GM19372 (cell line): ENCODE results near the gene LRRC4C.
A peak's percentile ranks its signal among the peaks of the same experiment; 100 is the strongest.

ENCODE experiments used
- ATAC-seq: cut with Tn5 transposase; IDR thresholded peaks from one replicate; pipeline ENCODE4 v1.9.1; 2021; ENCODE audit warnings: mild to moderate bottlenecking, low read depth, moderate library complexity; ENCODE audit not compliant: unreplicated experiment

LRRC4C gene

DNA sequence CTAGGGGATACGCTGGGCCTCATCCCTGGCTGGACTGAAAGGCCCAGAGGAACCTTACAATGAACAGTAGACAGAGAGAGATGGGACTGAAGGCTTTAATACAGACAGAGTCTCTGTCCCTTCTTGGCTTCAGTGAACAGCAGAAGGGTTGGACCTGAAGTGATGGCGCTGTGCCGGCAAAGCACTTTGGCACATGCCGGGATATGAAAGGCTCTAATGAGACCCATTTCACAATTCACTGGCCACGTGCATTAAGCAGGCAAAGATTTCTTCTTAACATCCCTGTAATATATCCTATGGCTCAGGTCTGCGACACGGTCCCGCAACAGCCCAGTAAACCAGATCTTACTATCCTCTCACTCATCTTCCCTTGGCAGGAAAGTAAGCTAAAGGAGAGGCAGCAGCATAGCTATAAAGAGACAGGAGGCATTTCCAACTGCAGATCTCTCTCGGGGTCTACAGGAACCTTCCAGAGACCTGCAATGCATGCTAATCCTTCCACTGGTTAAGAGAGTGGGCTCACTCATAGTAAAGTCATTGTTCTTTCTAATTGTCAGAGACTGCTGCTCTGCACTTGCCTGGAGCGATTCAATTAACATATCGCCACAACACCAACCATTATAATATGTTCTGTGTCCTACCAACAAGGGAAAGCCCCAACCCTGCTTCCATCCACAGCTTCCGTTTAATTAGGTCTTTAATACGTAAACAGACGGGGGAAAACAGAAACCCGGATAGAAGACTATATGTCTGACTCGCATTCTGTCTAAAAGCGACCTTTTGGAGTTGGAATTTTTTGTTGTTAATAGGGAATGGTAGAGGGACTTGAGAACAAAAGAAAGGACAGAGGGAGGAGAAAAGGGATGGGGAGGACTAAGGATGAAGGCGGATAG, 1179.0 kb downstream of the LRRC4C start:
- ATAC-seq, result no peak

DNA sequence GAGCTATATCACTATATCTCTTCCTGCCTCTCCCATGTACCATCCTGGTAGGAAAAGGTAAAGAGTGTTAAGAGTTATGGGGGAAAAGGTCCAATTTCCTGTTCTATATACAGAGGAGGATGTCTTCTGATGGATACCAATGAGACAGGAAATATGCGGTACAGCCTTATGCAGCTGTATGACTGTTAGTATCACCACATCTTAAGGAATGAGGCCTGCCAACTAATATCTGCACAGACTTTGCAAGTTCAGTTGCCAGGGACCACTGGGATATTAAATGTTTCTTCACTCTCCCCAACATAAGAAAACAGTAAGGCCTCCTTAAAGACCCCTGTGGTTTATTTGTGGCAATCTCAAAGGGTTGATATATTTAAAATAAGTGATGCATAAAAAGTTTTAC, 1182.5 kb downstream of the LRRC4C start:
- ATAC-seq, result no peak

DNA sequence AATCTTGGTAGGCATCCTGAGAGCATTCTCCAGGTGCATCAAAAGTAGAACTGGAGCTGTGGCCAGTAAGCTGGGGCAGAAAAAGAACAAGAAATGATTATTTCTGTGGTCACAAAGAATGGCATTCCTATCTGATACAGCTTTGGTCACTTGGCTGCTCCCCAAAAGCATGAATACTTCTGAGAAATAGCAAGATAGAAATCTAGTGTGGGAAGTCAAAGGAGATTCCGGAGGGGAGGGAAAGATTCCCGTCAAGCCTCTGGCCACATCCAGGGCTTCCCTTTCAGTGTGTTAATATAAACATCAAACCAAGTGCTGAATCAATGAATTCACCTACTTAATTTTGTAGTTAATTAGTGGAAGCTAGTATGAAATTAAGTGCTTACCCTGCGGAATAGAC, 1185.4 kb downstream of the LRRC4C start:
- ATAC-seq, result no peak

DNA sequence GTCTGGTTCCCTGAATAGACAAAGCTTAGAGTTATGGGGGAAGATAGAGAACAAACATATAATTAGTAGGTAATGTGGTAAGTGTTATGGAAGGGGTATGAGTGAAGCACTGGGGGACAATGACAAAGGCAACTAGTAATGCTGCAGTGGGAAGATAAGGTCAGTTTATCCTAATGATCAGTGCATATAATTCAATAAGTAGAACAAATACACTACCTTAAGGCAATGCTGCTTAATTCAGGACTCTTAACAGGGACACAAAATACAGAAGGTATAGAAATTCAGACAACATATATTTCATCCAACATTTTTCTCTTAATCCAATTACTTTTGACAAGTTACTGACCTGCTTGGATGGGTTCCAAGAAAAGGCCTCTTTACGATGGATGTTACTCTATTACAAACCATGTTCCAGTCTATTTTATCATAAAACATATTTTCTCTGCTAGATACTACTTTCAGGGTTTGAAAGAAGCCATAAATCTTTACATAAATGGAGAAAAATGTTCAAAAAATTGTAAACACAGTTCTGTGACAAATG, 1186.2 kb downstream of the LRRC4C start:
- no peak for ATAC-seq

DNA sequence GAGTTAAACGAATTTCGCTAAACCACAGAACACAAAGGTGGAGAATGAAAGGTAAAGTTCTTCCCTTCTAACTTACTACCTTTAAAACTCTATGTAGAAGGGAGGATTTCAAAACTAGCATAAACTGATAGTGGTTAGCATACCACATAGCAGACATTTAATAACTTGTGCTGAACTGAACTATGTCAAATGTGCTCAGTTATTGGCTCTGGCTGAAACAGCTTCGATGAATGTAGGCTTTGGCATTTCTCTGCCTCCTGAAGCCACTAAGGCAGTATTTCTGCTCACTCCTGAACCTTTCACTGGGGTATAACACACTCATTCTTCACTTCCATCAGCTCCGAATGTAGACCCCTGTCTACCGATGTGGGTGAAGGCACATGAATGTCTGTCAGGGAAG, 1188.1 kb downstream of the LRRC4C start:
- no peak for ATAC-seq

DNA sequence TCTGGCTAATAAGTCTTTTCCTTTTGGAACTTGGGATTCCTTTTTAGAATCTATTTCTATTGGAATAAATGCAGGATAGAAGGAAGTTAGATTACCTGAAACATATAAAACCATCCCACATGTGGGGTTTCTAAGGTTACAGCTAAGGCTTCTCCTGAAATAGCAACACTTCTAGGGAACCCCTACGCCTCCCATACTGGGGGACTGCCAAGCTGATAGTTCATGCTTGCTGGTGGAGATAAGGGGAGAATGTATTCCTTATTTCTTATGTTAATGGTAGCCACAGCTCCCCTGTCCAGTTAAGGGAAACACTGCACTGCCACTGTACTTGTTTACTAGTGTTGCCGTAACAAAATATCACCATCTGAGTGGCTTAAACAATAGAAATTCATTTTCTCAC, 1189.6 kb downstream of the LRRC4C start:
- ATAC-seq, result no peak

DNA sequence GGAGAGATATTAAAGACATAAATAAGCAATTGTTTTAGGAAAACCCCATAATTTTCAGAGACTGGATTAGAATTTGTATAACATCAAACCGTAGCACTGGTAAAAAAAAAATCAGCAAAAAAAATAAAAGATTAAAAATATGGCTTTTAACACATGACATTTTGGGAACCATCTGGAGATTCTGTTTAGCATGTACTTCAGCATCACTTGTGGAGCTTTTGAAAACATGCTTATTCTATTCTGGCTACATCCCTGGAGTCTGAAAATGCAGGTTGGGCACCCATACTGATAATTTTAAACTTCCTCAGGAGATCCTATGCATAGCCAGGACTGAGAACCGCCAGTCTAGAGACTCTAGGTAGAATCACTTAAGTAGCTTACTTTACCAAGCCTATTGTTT, 1190.9 kb downstream of the LRRC4C start:
- no peak for ATAC-seq

DNA sequence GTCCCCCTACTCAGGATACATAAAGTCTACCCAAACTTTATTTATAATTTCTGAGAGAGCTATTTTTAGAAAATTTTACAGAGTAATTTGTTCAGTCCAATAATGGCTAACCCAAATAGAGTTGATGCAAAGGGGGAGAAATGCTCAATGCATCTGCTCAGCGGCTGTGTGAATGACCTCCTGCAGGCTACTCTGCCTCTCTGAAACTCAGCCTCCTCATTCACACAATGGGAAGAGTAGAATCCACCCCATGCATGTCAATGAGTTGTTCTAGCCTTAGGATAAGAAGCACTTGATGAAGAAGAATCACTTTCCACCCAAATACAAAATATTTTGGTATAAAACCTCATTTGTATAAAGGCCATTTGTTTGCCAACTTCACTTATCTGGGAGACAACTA, 1204.0 kb downstream of the LRRC4C start:
- no peak for ATAC-seq

DNA sequence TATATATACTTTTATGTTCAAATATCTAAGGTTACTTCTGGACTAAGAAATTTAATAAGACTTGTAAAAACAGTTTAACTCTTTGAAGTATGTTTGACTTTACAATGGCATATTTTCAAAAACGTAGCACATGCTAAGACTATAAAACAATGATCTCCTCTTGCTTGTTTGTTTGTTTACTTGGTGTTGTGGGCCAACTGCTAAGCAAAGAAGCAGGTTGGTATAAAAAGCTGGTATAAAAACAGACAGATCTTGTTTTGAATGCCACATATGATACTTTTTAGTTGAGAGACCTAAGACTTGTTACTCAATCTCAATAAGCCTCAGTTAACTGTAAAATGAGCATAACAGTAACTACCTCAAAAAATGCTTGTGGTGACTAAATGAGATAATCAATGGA, 1206.3 kb downstream of the LRRC4C start:
- ATAC-seq, result no peak

DNA sequence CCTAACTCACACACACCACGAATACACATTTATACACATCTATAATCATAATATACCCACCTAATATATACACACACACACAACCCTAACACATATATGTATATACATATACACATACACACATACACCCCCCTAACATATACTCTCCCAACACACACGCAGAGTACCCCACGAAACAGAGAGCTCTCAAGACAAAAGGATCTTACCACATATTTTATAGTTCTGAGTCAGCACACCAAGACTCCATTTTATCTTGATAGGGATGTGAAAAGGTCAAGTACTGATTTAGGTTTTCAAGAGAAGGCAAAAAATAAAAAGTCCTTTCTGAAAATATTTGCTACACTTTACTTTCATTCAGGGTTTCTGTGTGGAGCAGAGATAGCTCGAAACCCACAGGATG, 1207.2 kb downstream of the LRRC4C start:
- ATAC-seq, result no peak

DNA sequence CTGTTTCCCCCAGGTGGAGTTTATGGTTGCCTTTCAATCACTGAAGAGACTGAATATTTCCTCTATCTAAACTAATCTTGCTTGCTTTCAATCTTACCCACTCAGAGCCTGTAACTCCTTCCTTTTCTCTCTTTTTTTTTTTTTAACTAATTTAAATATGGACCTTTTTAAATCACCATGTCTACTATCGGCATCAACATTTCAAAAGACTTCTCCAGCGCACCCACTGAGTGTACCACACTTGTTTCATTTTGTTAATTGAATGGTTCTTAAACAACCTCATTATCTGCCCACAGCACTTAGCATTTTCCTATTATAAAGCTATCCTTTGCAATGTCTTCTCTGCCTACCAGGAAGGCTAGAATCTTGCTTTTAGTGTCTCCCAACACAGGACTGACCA, 1212.5 kb downstream of the LRRC4C start:
- no peak for ATAC-seq

DNA sequence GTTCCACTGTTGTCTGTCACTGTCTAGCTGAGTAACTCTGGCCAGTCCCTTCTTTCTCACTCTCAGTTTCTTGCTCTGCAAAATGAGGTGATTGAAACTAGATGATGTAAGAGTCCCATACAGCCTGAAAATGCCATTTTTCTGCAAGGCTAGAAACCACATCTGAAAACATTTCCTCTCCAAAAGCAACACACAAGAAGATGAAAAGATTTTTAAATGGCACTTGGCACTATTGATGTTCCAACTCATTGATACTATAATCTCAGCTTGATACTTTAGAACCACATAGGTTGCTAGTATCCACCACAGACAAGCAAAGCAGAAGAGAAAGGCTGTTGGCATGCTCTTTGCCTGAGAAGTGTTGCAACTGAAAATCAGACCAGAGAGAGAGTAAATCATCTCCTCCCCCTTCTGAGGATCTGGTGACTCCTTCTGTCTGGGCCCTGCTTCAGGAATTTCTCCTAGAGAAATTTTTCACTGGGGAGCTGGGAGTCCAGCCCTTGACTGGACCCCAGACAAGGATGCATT, 1217.9 kb downstream of the LRRC4C start:
- ATAC-seq, result peak; percentile 100

DNA sequence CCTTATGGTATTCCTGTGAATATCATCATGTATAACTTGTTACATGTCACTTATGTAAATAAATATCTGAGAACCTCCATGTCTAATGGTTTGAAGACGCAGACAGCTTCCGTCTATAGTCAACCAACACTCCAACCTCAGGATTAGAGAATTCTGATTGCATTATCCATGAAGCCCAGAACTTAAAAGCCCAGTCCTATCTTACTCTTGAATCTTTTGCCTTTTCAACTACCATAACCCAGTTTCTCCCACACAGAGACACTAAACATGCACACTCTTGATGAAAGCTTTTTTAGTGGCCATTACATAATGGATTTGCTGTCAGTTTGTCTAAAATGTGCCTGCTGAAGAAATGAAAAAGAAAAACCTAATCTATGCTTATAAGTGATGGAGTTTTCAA, 1219.2 kb downstream of the LRRC4C start:
- no peak for ATAC-seq

DNA sequence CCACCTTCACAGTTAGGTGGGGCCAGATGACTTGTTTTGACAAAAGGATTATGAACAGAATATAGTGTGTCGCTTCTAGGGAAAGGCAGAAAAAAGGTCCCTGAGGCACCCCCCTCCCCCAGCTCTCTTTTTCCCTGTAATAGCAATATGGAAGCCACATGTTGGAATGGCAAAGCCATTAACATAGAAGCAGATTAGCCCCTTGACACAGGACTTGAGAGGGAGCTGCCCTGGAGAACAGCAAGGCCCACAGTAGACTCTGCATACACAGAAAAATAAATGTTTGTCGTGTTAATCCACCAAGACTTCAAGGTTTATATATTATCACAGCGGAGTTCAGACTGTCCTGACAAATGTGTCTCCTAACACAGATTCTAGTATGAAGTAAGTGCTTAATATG, 1222.9 kb downstream of the LRRC4C start:
- ATAC-seq, result no peak

DNA sequence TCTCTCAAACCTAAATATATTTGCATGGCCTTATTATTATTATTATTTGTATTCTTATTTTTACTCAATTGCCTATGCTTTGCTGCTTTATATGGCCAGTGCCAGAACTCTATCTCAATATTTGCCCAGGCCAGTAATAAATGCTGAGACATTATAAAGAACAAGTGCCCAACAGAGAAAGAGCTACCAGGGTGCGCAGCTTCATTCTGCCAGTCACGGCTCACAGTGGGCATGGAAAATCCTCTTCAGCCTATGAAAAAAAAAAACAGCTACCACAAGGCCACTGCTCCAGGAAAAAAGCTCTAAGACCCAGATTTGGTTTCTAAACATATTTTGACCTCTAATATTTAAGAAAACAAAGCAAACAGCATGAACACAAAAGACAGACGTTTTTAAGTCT, 1223.6 kb downstream of the LRRC4C start:
- no peak for ATAC-seq

DNA sequence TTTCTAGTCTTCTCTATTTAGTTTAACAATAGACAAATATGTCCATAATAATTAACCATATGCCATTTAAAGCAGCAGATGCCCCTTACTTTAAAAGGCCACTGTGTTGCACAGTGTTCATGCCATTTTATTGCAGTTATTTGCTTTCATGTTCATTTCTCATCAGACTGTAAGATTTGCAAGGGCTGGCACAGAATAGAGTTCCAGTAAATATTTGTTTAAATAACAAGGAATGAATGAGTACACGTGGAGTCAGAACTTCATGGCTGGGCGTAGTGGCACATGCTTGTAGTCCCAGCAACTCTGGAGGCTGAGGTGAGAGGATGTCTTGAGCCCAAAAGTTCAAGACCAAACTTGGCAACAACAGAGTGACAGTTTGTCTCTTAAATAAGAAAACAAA, 1228.6 kb downstream of the LRRC4C start:
- no peak for ATAC-seq

DNA sequence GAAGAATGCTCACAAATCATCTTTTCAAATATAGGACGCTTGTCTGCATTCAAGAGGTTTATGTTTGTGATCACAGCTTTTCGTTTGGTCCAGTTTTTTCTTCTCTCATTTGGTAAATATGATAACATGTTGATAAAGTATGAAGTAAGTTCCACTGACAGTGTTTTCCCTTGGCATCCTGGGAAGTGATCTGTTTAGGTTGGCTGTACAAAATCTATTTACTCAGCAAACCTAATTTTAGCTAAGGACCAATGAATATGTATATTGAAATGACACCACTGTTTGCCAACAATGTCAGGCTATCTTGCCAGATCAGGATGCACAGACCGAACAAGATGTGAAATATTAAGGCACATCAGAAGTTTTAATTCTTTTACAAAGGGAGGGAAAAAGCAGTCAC, 1230.8 kb downstream of the LRRC4C start:
- no peak for ATAC-seq

DNA sequence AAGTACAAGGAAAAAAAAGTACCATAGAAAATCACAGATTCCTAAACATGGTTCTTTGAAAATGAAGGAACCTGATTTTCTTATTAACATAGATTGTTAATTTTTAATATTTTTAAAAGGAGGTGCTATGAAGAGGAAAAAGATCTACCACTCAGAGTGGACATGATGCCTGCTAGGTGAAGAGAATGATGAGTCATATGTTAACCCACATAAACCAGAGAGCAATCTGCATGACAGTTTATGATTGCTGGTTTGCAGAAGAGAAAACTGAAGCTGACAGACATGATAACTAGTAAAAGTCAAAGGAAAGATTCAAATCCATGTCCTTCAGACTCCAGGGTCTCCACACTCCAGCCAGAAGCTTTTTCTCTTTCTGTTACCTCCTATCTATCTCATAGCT, 1231.7 kb downstream of the LRRC4C start:
- peak; percentile 95 for ATAC-seq

DNA sequence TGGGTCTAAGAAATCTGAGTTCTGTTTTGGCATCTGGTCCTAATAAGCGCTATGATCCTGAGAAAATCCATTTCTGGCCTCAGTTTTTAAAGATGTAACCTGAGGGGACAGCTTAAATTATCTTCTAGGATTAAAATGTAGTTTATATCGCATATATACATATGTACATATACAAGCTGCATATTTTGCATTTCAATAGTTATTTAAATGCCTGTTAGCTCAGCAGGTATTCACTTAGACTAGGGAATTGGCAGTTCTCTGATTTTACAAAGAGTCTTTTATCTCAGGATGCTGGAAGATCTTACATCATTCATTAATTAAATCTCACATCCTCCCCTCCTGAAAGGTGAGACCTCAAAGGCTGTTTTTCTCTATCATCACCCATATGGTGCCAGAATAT, 1232.8 kb downstream of the LRRC4C start:
- ATAC-seq, result no peak

DNA sequence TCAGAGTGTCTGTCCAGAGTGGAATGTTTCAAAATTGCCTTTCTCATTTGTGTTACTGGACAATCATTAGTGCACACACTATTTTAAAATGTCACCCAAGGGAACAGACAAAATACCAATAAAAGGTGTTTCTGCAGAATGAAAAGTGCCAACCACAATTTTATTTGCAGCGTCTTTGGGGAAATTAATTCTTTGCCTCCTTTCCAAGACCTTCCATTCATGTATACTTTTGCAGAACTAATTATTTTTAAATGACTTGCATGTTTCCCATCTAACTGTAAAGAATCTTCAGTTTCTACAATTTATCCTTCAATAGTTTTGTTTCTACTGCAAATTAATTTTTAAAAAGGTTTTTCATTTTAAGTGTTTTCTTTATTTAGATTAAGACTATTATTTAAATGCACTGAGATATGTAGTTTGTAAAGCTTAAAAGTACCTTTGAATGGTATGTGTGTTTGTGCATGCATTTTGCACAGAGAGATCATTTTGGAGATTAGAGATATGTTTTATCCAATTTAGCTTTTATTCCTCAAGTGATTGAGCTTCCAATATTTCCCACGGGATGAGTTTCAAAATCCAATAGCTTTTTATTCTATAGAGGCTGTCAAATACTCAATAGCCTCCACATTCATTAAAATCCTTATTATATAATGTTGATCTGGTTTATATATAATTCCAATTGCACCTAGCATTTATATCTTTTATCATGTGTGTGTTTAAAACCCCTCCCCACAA, 1235.7 kb downstream of the LRRC4C start:
- ATAC-seq, result no peak

DNA sequence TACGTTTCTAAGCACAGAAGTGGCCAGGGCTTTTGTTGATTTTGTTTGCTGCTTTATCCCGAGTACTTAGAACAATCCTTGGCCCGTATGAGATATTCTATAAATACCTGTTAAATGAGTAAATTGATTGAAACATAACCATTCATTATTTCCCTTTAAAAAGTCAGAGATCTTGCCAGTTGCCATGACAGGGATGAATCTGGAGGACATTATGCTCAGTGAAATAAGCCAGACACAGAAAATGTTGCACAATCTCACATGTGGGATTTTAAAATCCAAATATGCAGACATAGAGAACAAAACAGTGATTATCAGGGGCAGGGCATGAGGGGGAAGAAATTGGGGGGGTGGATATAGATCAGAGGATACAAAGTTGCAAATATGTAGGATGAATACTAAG, 1240.1 kb downstream of the LRRC4C start:
- ATAC-seq, result no peak
